Activated CD4-positive, alpha-beta T cell treated with anti-CD3 and anti-CD28 coated beads, Interleukin-2, Interleukin-4, amounts not matched to agents 100 ng/mL and 50 ng/mL, durations not matched to agents 16 hours and 8 hours (primary cell): ENCODE results near the gene SLC35A2.
"Not testable (repeated sequence)": the region's sequence is repeated elsewhere in the genome, so short reads cannot be mapped to it uniquely, and the experiment has no call there.

Source experiments
- DNase-seq: peaks from one replicate; pipeline ENCODE4 v3.0.0-alpha.2; 2020; ENCODE audit warnings: low spot score

Gene SLC35A2

DNA sequence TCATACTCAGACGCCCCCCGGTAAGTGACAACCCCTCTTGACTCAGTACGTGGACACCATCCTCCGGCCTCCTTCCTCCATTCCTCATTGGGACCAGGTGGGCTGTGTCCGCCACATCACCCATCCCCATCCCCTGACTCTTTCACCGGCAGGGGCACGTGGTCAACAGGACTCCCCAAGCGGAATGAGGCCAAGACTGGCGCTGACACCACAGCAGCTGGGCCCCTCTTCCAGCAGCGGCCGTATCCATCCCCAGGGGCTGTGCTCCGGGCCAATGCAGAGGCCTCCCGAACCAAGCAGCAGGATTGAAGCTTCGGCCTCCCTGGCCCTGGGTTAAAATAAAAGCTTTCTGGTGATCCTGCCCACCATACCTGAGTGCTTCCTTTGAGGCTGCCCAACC, 8.7 kb downstream of the SLC35A2 start:
- DNase-seq = no peak

DNA sequence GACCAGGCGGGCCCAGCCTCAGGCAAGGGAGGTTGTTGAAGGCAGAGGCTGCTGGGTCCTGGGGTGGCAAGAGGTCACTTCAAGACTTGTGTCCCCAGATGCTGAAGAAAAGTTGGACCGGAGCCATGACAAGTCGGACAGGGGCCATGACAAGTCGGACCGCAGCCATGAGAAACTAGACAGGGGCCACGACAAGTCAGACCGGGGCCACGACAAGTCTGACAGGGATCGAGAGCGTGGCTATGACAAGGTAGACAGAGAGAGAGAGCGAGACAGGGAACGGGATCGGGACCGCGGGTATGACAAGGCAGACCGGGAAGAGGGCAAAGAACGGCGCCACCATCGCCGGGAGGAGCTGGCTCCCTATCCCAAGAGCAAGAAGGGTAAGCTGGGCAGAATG, 9.3 kb downstream of the SLC35A2 start:
- DNase-seq = no peak

DNA sequence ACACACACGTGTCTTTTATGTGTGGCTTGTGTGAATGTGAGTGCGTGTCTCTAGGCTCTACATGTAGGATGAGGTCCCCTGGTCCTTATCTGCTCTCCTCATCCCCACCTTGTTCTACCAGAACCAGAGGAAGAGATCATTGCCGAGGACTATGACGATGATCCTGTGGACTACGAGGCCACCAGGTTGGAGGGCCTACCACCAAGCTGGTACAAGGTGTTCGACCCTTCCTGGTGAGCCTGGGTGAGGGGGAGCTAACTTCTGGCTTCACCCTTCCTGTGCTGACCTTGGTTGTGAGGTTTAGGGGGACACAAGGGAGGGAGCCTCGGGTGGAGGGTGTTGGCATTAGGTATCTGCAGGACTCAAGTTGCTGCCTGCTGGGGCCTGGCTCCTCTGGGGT, 10.4 kb downstream of the SLC35A2 start:
- no peak for DNase-seq

DNA sequence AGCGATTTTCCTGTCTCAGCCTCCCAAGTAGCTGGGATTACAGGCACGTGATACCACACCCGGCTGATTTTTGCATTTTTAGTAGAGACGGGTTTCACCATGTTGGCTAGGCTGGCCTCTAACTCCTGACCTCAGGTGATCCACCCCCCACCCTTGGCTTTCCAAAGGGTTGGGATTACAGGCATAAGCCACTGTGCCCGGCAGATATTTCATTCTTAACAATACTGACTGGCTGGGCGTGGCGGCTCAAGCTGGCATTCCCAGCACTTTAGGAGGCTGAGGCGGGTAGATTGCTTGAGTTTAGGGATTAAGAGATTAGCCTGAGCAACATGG, 12.4 kb downstream of the SLC35A2 start:
- no peak for DNase-seq

DNA sequence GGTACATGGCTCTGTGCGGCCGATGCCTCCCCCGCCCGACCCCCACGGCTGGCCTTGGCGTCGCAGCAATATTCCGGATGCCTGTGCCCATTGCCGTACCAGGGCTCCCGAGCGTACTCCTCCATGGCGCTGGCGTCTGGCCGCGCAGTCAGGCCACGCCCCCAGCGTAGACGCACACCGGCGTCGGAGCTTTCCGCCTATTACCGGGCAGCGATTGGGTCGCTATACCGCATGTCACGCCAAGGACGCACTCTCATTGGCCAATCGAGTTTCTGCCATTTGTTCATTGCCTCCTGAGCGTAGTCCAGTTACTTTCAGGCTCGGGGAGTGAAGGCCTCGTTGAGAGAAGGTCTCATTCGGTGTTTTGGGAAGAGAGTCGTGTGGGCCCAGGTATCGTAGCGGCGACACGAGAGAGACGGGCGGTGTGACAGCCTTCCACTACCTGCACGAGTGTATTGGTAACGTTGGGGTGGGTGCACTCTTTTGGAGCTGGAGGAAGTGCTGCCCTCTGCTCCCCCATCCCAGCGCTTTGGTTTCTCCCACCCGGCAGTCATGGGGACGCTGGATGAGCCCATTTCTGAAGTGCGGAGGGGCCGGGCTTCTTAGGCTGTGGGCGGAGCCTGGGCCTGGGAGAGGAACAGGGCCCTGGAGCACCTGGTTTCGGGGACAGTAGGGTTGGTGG, 13.7 kb downstream of the SLC35A2 start, which contains the start of the genes PQBP1 and TIMM17B:
Gene PQBP1 (plus strand): TSS at position 306 of the 682 bp plus-strand sequence. CDS start 580 bp downstream, outside the sequence.
Gene TIMM17B (minus strand): TSS at position 144 of the 682 bp plus-strand sequence. CDS start 19 bp downstream, at position 125.
- DNase-seq = peak; percentile 91

DNA sequence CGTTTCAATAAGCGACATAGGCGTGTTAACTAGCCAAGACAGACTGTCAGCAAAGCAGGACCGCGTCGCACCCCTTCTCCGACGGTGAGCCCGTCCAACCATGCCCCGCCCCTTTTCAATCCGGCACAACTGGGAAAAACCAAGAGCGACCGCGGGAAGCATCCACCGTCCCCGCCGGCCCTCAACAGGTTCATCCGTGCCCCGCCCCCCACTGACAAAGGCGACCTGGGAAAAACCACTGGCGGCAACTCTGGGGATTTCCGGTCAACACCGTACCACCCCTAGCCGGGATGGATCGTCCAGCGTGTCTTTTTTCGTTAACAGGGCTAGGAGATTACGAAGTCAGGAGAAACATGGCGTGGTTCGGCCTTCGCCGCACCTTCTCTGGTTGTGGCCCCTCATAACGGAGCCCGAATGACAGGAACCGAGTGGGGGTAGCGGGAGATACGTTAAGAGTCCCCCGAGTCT, 14.3 kb downstream of the SLC35A2 start:
- peak; percentile 57 for DNase-seq

DNA sequence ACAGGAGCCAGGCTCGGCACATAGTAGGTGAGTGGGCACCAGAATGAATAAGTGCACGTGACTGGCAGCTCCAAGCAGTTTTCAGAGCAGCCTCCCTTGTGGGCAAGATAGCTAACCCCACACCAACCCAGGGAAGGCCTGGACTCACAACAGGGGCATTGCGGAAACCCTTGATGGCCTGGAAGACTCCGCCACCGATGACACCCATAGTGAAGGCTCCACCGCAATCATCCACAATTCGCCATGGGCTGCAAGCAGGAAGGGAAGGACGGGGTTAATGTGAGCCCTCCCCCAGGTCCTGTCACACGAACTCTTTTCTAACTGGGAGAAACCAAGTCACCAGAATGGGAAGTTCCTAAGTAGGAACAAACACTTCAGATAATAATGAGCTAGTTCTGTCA, 14.8 kb downstream of the SLC35A2 start:
- no peak for DNase-seq

DNA sequence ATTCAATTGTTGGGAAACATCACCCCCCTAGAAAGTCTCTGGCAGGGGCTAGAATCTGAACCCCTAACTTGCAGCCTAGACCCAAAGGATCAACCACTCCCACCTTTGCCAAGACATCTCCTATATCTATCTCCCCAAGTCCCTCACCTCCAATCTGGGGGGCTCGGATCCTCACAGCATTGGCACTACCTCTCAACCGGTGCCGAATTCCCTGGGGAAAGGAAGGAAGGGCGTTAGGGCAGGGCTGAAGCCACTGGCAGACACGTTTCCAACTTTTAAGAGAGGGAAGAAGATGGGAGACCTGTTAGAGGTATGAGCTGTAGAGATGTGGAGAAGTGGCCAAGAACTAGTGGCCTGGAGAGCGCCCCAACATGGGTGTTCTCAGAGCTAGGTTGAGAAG, 16.6 kb downstream of the SLC35A2 start:
- no peak for DNase-seq

DNA sequence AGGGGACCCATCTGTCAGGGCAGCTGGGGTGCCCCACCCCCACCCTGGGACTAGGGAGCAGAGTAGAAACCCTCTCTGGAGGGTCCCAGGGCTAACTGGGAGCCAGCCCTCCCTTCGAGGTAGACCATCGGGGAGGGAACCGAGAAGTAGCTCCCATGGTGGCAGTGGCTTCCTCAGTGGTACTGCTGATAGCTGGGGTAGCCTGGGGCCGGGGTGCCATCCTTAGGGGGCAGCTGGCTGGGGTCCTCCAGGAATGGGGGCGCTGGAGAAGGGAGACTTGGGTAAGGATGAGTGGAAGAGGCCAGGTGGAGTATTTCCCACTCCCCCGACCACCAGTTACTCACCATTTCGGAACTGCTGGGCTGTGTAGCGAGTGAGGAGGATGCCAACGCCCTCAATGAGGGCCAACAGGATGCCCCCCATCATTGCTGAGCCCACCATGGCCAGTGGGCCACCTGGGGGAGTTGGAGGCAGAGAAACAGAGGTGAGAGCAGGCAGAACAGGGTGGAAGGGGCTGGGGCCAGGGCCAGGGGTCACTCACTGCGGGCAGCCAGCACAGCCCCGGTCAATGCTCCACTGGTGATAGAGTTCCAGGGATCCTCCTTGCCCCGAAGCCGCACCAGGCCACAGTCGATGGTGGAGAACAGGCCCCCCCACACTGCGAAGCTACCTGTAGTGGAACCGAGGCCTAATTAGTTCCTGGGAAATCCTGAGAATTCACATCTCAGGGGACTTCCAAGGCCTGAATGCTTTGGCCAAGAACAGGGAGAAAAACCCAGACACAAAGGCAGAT, 17.7 kb downstream of the SLC35A2 start:
- DNase-seq = no peak

DNA sequence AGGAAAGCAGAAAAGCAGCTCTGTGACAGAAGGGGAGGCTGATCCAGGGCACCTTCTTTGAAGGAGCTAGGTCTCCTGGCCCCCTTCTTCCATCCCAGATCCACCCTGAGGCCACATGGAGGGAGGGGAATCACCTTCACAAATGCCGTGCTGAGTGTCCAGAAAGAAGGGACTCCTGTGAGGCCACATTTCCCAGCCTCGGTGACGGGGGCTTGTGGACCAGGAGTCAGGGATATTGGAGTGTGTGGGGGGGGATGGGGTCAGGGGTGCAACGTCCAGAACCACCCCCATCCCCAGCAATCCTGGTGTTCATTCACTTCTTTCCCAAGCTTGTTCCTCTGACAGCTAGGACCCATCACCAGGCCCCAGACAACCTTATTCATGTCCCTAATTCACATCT, 18.6 kb downstream of the SLC35A2 start:
- DNase-seq = no peak

DNA sequence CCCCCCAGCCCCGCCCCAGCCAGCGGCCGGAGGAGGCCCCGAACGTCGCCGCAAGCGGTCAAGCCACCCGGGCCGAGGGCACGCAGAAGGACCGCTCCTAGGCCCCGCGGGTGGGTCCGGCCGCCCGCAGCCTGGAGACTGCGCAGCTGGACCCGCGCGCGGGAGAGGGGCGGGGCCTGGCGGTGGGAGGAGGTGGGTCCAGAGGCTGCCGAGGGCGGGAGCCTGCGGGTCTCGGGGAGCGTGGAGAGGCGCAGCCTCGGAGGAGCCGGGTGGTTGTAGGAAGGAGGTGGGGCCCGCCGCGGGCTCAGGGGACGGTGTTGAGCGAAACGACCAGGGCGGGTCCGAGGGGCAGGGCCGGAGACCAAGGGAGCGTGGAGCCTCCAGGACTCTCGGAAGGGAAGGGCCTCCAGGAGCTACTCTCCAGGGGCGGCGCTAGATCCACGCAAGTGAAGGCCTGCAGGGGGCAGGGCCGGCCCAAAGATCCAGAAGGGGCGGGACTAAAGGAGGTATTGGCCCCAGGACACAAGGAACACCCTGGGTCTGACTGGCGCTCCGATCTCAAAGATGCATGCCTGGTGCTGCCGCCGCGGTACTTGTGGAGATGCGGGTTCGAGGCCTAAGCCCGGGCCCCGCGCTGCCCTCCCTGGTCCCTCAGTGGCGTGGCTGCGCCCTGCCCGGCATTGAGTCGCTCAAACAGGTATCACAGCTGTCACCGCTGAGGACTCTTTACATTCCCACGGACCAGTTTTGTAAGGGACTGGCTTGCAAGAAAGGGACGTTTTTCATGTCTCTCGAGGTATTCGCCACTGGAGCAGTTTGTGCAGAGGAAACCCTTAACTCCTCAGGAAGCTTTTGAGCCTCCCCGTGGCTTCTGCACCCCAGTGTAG, 19.8 kb downstream of the SLC35A2 start:
- peak; percentile 66 for DNase-seq

DNA sequence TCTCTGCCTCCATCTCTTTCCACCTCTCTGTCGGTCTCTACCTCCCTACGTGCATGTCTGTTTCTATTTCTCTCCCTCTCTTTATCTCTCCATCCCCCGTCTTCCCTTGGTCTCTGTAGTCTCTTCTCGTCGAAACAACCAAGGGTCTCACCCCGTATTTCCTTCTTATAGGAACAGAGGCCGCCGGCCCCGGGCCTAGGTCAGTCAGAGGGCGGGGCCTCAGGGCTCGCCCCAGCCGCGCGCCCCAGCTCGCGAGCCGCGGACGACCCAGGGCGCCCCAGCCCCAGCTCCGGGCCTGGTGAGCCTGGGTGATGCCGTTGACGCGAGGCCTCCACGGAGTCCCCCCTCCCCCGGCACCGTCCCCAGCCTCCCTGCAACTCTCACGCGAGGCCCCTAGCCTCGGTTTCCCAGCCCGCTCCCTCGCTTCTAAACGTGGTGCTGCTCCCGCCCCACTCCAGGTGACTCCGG, 20.5 kb downstream of the SLC35A2 start:
- DNase-seq = no peak

DNA sequence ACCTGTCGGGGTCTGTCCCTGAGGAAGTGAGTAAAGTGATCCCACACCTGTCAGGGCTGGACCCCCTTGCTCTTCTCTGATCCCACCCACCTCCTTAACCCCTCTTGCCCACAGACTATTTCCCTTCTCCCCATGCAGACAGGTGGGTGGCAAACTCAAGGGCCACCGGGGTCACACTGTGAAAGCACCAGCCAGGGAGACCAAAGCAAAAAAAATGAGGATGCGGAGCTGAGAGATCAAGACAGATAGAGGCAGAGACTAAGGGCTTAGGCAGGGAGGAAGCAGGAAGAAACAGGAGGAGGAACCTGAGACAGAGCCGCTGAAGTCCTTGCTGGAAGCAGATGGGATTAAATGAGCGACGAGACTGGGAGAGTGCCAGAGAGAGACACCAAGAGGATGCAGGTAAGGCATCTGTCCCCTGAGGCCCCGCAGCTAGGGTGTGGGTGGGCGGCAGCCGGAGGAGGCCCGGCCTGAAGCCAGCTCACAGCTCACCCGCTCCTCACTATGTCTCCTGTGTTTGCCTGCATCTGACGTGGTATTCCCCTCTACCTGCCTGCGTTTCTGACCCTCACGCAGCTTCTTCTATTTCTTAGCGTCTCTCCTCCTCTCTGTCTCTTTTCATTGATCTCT, 21.0 kb downstream of the SLC35A2 start:
- no peak for DNase-seq

DNA sequence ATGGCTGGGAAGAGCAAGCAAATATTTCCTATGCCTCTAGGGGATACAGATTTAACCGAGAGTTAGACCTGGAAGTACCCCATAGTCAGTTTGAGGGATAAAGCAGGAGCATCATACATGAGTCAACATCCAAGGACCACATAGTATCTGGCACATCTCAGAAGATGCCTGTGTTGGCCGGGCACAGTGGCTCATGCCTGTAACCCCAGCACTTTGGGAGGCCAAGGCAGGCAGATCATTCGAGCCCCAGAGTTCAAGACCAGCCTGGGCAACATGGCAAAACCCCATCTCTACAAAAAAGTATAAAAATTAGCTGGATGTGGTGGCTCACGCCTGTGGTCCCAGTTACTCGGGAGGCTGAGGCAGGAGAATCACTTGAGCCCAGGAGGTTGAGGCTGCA, 24.9 kb downstream of the SLC35A2 start:
- DNase-seq = not testable (repeated sequence)

DNA sequence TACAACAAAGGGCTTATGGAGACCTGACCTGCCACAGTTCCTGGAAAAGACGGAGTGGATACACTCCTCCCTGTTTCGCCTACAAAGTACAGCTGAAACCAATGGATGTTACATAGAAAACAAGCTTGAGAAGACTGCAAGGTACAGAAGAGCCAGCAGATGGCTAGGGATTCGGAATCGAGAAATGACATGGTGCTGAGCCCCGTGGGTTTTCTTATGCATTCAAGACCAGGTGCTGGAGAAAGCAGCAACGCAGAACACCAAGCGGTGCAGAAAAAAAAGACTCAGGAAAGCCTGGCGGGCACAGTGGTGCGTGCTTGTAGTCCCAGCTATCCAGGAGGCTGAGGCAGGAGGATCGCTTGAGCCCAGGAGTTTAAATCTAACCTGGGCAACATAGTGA, 27.7 kb downstream of the SLC35A2 start:
- no peak for DNase-seq

DNA sequence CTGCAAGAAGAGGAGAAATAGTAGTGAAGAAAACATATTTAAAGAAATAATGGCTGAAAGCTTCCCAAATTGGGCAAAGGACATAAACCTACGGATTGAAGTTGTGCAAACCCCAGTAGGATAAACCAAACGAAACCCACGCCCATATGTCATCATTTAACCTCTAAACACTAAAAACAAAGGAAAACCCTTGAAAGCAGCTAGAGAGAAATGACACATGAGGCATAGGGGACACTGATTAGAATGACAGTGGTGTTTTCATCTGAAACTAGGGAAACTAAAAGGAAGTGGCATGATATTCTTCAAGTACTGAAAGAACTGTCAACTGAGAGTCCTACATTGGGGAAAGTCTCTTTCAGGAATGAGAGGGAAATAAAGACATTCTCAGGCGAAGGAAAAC, 34.5 kb downstream of the SLC35A2 start:
- DNase-seq = not testable (repeated sequence)

DNA sequence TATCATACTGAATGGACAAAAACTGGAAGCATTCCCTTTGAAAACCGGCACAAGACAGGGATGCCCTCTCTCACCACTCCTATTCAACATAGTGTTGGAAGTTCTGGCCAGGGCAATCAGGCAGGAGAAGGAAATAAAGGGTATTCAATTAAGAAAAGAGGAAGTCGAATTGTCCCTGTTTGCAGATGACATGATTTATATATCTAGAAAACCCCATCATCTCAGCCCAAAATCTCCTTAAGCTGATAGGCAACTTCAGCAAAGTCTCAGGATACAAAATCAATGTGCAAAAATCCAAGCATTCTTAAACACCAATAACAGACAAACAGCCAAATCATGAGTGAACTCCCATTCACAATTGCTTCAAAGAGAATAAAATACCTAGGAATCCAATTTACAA, 39.4 kb downstream of the SLC35A2 start:
- DNase-seq = not testable (repeated sequence)

DNA sequence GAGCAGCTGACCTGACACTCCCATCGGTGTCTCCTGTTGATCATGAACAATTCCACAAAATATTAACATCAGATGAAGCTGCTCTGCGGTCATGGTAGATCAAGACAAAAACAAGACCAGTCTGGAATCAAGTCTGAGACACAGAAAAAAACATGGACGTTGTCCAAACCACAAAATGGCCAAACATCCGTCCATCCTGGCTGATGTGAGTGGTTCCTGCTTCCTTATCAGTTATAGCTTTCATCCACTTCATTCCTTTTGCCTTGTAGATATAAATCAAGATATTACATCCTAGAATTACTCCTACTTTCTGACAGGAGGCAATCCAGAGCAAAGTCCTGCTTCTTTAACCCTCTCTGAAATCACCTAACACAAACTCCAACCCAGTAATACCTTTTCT, 47.2 kb downstream of the SLC35A2 start:
- DNase-seq = no peak

DNA sequence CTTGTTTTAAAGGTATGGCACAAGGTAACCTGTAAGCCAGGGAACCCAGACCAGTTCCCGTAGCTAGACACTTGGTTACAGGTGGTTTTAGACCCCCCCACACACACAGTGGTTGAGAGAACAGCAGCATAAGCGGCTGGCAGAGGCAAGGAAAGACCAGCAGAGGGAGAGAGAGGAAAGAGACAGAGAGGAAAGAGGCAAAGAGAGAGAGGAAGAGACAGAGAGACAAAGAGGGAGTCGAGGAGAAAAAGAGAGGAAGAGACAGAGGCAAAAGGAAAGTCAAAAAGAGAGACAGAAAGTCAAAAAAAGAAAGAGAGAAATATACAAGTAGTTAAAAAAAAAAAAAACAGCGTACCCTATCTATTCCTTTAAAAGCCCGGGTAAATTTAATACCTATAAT, 56.5 kb downstream of the SLC35A2 start:
- no peak for DNase-seq

DNA sequence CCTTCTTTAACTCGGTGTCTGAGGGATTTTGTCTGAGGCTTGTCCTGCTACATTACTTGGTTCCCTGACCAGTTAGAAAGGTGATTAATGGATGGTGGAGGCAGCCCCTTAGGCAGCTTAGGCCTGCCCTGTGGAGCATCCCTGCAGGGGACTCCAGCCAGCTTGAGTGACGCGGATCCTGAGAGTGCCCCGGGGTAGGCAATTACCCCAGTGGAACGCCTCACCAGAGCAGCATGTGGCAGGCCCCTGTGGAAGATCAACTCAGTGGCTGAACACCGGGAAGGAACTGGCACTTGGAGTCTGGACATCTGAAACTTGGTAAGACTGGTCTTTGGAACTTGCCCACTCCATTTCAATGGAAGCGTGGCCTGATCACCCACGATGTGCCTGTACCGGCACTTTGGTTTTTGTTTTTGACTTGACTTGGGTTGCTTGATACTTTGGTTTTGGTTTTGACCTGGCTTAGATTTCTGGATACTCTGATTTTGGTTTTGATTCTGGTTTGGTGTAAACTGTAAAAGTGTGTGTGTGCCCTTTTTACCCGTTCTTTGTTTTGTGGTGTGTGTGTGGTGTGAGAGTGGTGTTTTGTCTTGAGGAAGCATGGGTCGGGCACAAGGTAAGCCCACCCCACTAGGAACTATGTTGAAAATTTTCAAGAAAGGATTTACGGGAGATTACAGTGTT, 57.2 kb downstream of the SLC35A2 start:
- DNase-seq = not testable (repeated sequence)

DNA sequence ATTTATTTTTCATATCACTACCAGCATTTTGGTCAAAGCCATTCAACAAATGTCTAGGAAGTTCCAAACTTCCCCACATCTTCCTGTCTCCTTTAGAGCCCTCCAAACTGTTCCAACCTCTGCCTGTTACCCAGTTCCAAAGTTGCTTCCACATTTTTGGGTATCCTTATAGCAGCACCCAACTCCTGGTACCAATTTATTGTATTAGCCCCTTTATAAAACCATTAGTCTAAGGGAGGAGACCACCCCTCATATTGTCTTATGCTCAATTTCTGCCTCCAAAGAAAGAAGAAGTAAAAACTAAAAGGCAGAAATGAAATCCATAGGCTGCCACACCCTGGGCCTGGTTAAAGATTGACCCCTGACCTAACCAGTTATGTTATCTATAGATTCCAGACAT, 58.0 kb downstream of the SLC35A2 start:
- DNase-seq = not testable (repeated sequence)
